ENCODE measurements around the gene HTR3D.
"Not testable (repeated sequence)": the region's sequence is repeated elsewhere in the genome, so short reads cannot be mapped to it uniquely, and the experiment has no call there.

The HTR3D gene

DNA sequence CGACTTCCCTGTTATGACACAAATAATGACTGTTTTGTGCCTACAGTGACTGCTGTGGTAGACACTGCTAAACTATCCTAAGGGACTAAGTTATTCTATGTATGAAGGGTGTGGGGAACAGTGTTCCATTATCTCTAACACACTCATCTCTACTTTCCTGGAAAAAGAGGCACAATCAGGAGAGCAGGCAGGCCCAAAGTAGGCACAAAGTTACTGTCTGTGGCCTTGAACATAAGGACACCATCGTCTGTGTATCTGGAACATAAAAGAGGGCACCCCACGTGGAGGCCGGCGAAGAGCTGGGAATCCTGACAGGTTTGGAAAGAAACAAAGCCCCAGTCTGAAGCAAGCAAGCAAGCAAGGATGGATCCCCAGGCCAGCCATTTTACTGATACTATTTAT lies 15.4 kb upstream of the HTR3D start:
- no peak for DNase-seq

- DNase-seq, result peak; percentile 52
Measured at GRCh38 chr3:184016811-184017671, 14.5 kb upstream of the HTR3D start.

- DNase-seq, result peak; percentile 86
Measured at GRCh38 chr3:184017672-184018423, 13.7 kb upstream of the HTR3D start, which contains the start of gene ABCC5. Gene ABCC5 (minus strand): TSS chr3:184017884. CDS start chr3:184014392, 3,492 bp downstream.

DNA sequence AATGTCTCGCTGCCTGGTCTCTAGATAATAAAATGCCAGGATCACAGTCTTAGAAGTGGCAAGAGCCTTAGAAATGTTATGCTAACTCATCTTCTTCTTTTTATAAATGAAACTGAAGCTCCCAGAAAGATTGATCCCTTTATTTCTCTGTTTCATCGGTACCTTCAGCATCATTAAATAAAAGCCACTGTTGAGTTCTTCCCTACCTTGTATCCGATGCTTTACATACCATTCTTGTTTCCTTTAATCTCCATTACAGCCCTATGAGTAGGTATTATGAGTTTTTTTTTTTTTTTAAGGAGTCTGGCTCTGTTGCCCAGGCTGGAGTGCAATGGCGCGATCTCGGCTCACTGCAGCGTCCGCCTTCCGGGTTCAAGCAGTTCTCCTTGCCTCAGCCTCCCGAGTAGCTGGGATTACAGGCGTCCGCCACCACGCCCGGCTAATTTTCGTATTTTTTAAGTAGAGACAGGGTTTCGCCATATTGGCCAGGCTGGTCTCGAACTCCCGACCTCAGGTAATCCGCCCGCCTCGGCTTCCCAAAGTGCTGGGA lies 13.0 kb upstream of the HTR3D start:
- no peak for DNase-seq

DNA sequence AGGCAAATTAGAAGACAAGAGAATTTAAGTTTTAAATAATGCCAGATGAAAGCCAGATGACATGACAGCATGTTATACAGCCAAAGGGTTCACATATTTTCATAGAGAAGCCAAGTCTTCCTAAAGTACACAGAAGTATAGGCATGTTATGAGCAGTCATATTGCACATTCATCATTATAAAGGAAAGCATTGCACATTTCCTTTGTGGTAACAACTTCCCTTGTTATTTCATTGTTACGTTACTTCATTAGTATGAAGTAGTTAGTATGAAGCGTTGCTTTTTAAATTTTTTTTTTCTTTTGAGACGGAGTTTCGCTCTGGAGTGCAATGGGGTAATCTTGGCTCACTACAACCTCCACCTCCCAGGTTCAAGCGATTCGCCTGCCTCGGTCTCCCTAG lies 9.2 kb upstream of the HTR3D start:
- DNase-seq, result no peak

DNA sequence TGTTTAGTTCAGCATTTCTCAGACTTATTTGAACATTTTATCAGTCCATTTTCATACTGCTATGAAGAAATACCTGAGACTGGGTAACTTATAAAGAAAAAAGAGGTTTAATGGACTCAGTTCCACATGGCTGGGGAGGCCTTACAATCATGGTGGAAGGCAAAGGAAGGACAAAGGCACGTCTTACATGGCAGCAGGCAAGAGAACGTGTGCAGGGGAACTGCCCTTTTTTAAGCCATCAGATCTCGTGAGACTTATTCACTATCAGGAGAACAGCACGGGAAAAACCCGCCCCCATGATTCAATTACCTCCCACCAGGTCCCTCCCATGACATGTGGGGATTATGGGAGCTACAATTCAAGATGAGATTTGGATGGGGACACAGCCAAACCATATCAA lies 6.3 kb upstream of the HTR3D start:
- not testable (repeated sequence) for DNase-seq

- DNase-seq, result not testable (repeated sequence)
Measured at GRCh38 chr3:184028275-184028890, 3.2 kb upstream of the HTR3D start.

- DNase-seq, result no peak
Measured at GRCh38 chr3:184029443-184029842, 2.1 kb upstream of the HTR3D start.

DNA sequence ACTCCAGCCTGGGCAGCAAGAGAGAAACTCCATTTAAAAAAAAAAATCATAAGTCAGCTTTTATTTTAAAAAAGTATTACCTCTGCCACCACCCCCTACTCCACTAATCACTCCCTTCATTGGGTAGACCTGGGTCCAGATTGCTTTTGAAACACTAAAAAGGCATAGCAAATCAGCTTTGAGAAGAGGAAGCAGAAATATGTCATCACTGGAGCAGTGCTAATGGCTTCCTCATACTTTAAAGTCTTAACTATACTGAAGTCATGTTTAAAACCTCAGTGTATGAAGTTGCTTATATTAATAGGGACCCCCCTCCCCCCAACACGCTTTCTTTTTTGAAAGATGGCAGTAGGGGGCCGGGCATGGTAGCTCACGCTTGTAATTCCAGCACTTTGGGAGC lies 1.0 kb upstream of the HTR3D start:
- no peak for DNase-seq

DNA sequence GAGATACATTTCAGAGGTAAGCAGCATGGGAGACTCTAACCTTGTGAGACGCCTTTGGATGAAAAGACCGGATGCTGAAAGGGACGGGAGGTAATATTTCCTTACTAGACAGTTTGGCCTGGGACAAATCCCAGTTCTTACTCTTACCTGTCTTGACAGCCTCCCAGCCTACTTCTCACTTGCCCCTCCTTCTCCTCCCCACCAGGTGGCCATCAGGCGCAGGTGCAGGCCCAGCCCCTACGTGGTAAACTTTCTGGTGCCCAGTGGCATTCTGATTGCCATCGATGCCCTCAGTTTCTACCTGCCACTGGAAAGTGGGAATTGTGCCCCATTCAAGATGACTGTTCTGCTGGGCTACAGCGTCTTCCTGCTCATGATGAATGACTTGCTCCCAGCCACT lies 6.3 kb downstream of the HTR3D start:
- no peak for DNase-seq

GRCh38 chr3:184038307-184038706 lies 6.8 kb downstream of the HTR3D start:
- not testable (repeated sequence) for DNase-seq

DNA sequence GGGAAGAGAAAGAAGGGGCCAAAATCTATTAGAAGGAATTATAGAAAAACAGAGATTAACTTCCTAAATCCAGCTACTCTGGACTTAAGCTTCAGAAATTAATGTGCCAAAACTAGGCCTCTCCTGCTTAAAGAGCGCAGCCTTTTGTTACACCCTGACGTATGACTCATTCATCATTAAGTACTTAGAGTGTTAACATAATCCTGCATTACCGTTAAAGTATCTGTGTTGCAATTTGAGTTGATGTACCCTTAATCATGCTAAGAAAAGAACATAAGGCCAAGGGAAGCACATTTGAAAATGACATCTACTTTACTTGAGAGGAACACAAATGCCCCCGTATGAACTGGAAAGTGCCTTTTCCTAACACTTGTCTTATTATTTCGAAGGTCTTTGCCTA lies 7.9 kb downstream of the HTR3D start:
- DNase-seq, result no peak

DNA sequence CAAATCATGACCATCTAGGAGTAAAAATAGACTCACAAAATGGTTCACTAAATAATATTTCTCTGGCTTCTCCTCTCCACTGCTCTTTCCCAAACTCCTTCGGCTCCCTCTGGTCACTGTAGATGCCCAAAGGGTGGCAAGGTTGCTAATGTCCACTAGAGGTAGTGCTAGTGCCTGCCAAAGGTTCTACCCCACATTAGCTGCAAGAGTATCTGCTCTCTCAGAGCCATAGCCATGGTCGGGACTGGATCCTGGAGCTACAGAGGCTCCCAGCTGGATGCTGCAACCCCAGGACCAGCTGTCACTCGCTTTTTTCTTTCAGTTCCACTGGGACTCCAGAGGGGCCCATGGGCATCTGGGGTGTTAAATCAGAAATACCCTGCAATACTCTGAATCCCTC lies 8.5 kb downstream of the HTR3D start:
- no peak for DNase-seq

- DNase-seq, result no peak
Measured at GRCh38 chr3:184042617-184043016, 11.1 kb downstream of the HTR3D start.

DNA sequence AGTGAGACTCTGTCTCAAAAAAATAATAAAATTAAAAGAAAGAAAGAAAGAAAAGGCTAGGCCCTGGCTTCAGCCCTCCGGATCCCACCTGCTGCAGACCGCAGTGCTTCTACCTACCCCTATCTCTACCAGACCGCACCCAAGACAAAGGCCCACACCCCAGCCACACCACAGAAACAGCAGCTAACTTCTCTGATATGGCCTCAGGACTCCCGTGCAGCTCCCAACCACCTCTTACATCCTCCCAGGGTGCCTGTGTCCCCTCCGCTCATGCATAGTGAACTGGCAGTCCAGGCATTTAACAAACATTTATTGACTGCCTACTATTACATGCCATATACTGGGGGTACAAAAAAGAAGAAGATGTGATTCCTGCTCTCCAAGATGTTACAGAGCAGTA lies 14.5 kb downstream of the HTR3D start:
- no peak for DNase-seq

- DNase-seq, result no peak
Measured at GRCh38 chr3:184050217-184050847, 18.8 kb downstream of the HTR3D start.

DNA sequence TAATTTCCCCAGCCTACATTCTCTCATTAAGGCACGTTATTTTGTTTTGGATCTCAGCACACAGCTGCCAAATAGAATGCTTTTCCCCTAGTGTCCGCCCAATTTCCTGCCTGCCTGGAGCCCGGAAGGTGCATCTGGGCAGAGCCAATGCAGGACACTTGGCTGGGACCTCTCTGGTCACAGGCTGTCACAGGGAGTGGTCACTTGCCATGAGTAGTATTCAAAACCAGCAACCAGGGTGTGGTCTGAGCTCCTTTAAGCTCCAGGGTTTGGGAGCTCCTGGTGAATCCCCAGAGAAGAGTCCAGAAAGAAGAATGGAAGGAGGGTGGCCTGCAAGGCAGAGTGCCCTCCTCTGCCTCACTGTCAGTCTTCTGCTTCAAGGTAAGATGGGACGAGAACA lies 21.2 kb downstream of the HTR3D start, which contains the start of gene HTR3C:
HTR3C (plus strand) TSS at position 281 of the 400 bp plus-strand sequence; CDS start at position 315, 34 bp downstream.
- no peak for DNase-seq

GRCh38 chr3:184058029-184058428 lies 26.5 kb downstream of the HTR3D start:
- DNase-seq, result no peak

- DNase-seq, result no peak
Measured at GRCh38 chr3:184059424-184059823, 27.9 kb downstream of the HTR3D start.

GRCh38 chr3:184062637-184063036 lies 31.1 kb downstream of the HTR3D start:
- DNase-seq, result no peak

GRCh38 chr3:184066211-184066610 lies 34.7 kb downstream of the HTR3D start:
- DNase-seq, result no peak

DNA sequence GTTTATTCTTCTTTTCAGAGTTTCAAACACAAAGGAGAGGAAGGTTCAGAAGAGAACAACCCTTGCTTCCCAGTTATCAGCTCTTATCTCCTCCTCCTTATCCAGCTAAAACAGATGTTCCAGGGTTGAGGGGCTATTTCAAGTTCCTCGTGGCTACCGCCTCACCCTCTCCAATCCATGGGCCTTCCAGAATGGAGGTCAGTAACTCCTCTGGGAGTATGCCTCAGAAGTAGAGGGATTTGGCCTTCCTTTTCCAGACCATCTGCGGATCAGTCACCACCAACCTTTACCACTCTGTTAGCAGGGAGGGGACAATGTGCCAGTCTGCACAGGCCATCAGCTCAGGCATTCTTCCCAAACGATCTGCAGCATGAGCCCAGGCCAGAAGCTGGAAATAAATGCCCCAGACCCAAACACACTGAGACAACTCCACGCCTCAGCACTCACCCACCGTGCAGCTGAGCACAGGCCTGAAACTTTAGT lies 36.1 kb downstream of the HTR3D start:
- DNase-seq, result no peak

- no peak for DNase-seq
Measured at GRCh38 chr3:184068344-184068743, 36.8 kb downstream of the HTR3D start.

Data from activated naive CD4-positive, alpha-beta T cell treated with Interleukin-2 at 50 U/mL for 16 hours (primary cell).